Hematopoietic multipotent progenitor cell treated with erythropoietin and hydrocortisone succinate and interleukin-3 and kit ligand, for 4 days (in vitro differentiated cells): Measurements from ENCODE around the gene SMTNL2.
"Not testable (repeated sequence)": the region's sequence is repeated elsewhere in the genome, so short reads cannot be mapped to it uniquely, and the experiment has no call there.

Experiments used
- DNase-seq: peaks from one replicate; pipeline ENCODE4 v3.0.0-alpha.2; 2015

Gene SMTNL2

DNA sequence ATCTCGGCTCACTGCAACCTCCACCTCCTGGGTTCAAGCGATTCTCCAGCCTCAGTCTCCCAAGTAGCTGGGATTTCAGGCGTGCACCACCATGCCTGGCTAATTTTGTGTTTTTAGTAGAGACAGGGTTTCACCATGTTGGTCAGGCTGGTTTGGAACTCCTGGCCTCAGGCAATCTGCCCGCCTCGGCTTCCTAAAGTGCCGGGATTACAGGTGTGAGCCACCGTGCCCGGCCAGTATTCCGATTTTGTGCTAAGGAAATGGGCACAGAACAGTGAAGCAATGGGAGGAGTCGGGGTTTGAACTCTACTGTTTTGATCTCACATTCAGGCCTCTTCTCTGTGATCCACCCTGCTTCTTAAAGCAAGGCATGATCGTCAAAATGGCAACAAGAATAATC is 20.4 kb downstream of the SMTNL2 start:
- not testable (repeated sequence) for DNase-seq

DNA sequence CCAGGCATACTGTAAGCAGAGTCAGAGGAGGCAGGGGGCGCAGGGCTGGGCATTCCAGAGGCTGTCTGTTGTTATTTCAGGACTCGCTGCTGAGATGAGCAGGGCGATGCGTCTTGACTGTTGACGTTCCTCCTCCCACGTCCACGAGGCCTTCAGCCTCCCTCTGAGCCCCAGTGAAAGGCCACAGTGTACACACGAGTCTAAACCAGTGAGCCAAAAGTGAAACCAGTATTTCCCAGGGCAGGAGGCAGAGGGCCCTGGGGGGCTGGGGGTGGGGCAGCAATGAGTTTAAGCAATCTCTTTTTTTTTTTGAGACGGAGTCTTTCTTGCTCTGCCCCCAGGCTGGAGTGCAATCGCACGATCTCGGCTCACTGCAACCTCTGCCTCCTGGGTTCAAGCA is 21.5 kb downstream of the SMTNL2 start:
- no peak for DNase-seq

DNA sequence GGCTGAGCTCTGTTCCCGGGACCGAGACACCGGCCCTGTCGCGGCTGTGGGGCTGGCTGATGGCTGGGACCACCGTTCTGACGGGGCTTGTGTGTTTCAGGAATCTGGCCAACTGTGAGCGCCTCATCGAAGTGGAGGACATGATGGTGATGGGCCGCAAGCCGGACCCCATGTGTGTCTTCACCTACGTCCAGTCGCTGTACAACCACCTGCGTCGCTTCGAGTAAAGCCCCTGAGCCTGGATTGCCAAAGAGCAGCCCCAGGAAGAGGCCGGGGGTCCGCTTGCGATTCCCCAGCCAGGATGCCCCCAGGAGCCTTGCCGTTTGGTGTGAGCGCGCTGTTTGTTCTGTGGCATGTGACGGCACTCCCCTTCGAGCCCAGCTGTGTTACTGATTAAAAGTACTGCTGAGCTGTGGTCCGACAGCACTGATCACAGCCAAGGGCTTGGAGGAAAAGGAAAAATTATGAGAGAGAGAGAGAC is 23.0 kb downstream of the SMTNL2 start:
- peak; percentile 75 for DNase-seq

DNA sequence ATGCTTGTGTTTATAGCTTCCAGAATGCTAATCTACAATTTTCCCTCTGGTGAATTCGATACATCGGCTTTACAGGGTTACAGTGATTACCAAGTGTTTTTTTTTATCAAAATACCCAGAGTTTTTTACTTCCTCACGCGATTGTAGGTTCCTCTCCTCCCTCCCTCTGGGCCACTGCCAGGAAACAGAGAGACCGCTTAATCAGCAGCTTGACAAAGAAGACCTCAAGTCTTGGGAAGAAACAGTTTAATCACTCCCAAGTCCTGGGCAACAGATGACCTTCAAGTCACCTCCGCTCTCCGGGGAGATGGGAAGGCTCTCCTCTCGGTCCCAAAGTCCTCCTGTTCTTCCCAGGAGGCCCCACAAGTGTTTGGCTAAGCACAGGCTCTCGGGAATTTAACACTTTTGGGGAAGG is 23.5 kb downstream of the SMTNL2 start:
- DNase-seq: peak; percentile 97

DNA sequence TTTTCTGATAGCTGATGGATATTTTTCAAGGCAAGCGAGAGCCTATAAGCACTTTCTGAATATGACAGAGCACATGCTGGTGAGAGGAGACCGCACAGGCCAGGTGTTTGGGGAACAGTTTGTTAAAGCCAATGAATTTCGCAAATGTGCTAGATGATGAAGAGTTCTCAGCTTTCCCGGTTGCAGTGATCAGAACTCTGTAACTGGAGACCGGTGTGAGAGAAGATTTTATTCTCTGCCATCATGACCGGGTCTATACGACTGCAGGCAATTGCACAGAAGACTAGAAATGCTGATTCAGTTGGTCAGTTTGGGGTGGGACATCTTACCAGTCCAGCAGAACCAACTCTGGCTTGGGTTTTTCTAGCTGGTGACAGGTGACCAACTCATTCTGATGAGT is 25.4 kb downstream of the SMTNL2 start:
- DNase-seq: no peak

DNA sequence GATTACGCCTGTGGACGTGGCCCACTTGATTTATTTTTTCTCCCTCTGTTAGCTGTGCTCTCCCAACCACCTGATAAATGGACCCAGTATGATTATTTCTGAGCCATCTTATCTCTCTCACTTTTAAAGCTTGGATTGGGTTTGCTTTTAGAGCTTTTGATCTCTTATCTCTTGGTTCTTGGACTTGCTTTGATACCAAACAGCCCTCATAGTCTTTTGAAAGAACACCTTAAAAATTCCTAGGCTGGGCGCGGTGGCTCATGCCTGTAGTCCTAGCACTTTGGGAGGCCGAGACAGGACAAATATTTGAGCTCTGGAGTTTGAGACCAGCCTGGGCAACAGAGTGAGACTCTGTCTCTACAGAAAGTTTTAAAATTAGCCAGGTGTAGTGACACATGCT is 25.8 kb downstream of the SMTNL2 start:
- no peak for DNase-seq

DNA sequence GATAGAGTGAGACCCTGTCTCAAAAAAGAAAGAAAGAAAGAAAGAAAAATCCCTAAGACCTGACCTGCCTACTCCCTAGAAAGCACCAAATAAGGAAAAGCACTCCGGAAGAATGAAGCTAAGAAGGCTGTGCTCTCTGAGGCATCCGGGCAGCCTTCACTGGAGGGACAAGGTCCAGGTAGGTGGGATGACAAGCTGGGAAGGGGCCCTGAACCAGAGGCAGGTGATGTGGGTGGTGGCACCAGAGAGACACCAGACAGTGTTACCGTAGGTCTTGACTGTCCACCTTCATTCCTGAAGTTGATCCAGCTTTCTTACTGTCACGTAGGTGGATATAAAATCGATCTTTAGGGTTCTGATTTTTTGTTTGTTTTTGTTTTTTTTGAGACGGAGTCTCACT is 26.3 kb downstream of the SMTNL2 start:
- DNase-seq: no peak

DNA sequence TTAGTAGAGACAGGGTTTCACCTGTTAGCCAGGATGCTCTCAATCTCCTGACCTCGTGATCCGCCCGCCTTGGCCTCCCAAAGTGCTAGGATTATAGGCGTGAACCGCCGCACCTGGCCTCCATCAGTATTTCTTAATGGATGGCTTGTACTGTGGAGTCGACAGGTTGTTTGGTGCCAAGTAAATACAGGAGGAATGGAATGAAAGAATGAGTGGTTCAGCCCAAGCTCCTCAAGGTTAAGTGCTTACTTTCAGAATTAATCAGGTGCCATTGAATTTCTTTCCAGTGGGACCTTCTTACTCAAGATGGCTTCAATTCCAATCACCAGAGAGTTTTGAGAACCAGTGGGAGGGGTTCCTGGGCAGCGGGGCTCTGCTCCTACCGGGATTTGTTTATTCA is 32.1 kb downstream of the SMTNL2 start:
- DNase-seq: no peak

DNA sequence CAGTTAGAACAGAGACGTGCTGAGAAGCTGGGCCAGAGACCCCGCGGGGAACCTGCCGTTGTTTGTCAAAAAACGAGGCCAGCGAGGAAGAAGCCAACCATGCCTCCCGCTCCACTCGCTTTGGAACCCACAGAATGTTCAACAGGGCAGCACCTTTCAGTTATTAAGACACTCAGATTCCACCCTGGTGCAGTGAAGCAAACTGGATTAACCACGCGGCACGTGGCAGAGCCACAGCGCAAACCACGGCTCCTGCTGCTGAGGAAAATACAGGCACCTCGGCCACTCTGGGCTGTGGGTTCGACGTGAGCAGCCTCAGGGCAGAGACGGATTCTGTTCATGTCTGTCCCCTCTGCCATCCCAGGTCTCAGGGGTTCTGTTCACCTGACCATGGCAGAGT is 32.8 kb downstream of the SMTNL2 start:
- DNase-seq: no peak

DNA sequence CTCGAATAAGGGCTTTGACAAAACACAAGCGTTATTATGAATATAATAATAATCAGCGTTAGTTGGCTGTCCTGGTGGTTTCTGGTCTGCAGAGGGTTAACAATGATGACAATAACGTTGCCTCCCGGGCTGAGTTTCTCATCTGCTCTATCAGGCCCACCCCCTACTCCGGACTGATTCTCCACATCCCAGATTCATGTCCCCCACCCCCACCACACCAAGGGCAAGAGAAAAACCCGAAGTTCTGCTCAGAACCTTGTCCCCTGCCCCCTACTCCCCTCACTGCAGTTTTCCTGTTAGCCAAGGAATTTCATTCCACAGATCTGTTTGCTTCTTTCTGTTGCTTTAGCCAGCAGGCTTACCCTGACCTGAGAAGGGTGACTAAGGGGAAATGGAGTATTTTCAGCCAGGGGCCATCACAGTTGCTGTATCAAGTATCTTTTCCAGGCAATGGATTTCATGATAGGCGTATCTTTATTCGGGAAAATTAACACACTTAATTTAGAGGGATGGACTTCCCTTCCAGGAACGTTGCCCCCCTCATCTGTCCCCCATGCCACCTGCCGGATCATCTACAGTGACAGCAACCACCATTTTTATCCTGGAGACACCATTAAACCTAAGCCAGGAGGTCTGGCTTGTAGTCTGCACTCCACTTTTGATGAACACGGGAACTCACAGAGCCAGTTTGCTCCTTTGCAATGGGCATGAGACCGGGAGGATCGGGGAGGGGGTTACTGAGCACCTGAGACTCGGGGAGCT is 33.4 kb downstream of the SMTNL2 start:
- DNase-seq: no peak

DNA sequence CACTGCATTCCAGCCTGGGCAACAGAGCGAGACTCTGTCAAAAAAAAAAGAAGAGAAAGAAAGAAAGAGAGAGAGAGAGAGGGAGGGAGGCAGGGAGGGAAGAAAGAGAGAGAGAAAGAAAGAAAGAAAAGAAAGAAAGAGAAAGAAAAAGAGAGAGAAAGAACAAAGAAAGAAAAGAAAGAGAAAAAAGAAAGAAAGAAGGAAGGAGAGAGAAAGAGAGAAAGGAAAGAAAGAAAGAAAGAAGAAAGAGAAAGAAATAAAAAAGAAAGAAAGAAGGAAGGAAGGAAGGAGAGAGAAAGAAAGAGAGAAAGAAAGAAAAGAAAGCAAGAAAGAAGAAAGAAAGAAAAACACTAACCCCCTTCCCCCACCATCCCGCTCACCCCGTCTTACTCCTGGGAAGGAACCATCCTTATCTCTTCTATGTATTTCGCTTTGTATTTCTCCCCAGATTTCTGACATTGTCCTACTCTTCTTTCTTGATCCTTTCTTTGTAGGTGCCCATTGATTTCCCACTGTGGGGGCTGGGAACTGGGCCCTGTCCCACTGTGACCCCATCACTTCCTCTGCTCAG is 36.3 kb downstream of the SMTNL2 start:
- DNase-seq: no peak

DNA sequence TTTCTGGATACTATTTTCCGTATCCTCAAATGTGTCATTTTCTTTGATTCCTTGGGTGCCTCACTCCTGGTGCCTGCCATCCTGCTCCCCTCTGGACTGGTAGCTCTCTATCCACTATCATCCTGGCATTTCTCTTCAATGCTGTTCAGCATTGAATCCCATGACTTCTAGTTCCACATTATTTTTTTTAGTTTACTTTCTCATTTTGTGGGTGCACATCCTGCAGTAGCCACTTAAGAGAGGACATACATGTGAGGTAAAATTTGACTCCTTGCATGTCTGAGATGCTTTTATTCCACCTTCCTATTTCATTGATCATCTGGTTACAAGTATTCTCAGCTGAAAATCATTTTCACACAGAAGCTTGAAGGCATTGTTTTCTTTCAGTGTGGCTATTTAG is 38.0 kb downstream of the SMTNL2 start:
- no peak for DNase-seq

DNA sequence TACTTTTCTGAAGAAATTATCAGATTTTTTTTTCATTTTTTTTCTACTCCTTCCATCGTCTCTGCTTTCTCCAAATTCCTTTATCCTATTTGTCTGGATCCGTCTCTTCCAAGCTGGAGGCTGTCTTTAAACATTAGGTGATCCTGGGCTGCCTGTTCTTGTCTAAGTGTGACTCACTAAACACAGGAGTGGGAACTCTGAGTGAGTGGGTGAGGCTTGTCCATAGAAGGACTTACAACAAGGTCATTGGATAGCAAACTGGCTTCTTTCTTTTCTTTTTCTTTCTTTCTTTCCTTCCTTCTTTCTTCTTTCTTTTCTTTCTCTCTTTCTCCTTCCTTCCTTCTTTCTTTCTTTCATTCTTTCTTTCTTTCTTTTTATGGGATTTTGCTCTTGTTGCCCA is 38.9 kb downstream of the SMTNL2 start:
- DNase-seq: no peak

DNA sequence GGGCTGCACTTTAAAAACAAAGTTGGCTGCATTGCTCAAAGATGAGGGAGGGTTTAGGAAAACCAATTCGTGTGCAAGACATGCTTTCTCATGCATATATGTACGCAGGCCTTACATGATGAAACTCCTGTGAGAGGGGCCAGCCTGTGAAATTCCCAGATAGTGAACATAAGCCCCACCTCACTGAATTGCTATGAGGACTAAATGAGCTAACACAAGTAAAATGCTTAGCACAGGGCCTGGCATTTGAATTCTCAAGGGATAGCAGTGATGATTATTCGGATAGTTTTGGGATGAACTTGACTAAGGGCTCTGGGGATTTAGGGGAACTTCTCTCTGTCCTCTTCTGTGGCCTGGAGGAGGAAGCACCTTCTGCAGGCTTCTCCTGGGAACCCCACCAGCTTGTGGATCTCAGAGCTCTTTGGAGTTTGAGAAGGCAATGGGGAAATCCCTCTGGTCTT is 40.2 kb downstream of the SMTNL2 start:
- not testable (repeated sequence) for DNase-seq

DNA sequence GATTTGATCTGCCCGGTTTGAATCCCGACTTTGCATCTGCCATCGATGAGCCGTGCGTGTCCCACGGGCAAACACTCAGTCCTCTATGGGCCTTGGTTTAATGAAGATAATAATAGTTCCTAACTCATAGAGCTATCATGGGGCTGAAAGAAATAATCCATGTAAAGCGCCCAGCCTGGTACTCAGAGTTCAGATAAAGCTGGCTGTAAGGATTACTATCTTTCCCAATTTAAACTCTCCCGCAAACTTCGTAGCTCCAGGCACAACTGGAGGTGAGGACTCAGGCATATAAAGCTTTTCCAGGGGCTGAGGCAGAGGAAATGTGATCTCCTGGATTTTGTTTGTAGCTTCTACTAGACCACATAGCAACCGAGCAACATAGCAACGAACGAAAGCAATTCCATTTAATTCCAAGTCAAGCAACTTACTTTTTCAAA is 40.9 kb downstream of the SMTNL2 start:
- DNase-seq: no peak

DNA sequence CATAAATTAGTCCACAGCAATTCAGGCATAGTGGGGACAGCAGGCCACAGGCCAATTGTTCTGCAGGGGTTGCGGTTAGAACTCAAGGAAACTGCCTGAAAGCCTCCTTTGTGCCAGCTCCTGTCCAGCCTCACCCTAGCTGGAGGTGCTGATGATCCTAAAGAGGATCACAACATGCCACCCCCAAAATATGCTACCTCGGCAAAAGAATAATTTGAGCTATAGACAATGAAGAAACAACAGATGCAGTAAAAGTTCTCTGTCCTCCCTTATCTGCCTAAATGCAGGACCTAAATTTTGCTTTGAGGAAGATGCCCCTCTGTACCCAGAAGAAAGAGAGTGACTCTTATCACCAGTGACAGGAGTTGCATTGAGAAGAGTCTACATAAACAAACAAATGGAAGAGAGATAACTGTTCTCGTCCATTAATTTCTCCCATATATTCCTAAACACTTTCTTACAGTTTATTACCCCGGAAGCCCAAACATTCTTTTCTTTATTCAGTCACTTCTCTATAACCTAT is 42.5 kb downstream of the SMTNL2 start:
- DNase-seq: peak; percentile 59

DNA sequence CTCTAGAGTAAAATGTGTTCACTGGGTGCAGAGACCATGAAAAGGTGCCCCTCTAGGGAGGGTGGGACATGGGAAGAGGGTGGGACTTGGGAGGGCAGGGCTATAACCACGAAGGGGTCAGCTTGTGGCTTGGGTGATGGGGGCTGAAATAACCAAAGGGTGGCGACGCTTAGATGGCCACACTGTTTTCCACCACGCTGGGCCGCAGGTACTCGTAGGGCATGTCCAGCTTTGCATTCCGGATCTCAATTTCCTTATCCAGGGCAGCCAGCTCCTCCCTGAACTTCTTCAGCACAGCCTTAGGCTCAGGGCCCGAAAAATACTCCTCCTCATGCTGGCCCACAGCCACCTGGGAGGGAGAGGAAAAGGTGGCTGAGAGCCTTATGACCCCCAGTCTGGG is 47.1 kb downstream of the SMTNL2 start:
- no peak for DNase-seq

DNA sequence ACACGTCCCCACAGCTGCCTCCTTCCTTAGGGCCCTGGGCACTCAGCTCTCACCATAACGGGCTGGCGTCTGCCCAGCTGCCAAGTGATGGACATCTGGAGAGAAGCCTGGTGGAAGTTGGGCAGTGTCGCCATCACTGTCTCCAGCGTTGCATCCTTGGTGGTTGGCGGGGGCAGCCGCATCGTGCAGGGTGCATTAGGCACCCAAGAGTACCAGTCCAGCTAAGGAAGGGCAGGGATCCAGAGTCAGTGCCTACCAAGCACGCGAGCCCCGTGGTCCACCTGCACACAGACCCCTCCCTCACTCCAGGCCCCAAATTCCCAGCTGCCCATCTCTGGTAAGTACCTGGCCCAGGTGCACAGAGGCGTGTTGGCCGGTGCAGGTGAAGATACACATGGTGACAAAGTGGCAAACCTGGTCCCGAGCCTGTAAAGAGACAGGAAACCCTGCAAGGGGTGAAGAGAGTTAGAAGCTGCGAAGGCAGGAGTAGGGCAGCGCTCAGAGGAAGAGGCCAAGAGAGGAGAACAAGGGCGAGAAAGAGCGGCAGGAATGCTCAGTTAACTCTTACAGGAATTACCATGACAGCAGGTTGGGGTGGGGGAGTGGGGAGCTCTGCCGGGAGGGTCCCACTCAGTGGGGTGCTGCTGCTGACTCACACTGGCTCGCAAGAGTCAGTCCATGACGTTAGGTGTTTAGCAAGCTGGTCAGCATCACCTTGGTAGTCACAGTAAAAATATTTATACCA is 47.7 kb downstream of the SMTNL2 start:
- DNase-seq: no peak

DNA sequence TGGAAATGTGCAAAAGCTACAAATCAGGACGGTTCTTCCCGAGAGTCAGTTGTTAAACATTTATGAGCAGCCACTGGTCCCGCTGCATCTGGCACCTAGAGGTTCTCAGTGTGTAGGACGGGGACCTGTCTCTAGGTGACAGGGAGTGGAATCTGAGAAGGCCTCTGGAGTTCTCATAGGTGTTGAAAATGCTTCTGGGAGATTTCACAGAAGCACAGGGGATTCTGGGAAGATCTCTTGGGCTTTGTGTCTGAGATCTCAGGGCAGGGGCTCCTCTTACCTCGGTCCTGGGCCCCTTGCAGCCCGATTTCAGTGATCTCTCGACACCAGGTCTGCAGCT is 48.2 kb downstream of the SMTNL2 start:
- DNase-seq: no peak

DNA sequence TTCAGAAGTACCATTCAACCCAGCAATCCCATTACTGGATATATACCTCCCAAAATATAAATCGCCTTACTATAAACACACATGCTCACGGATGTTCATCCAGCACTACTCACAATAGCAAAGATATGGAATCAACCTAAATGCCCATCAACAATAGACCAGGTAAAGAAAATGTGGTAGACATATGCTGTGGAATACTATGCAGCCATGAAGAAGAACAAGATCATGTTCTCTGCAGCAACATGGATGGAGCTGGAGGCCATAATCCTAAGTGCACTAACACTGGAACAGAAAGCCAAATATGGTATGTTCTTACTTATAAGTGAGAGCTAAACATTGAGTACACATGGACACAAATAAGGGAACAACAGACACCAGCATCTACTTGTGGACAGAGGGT is 49.3 kb downstream of the SMTNL2 start:
- DNase-seq: no peak

DNA sequence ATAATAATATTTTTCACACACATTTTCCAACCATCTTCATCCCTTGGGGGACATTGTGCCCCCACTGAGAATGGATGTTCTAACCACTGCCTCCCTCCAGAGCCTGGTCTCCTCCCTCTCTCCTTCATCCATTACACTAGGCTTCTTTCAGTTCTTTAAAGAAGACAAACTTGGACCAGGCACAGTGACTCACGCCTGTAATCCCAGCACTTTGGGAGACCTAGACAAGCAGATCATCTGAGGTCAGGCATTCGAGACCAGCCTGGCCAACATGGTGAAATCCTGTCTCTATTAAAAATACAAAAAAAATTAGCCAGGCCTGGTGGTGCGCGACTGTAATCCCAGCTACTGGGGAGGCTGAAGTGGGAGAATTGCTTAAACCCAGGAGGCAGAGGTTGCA is 50.6 kb downstream of the SMTNL2 start:
- DNase-seq: no peak

DNA sequence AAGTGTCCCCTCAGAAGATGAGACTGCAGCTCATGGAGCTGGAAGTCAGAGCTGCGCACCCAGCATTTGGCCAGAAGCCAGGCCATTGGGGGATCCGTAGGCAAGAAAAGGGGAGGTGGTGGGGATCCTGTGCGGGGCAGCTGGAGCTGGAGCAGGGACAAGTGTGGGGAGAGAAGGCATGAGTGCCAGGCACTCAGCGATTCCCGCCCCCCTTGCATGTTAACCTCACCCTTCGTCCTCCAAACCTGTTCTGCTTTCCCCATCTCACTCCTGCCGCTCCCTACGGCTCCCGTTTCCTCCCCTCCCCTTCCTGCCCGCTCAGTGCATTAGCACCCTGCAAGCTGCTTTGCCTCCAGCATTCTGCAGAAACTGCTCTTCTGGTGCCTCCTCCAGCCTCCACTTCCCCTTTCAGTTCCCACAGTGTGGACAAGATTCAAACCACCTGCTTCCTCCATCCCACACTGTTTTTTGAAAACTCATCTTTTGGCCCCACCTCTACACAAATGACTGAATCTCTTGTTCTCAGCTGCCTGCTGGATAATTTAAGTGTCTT is 51.6 kb downstream of the SMTNL2 start:
- peak; percentile 58 for DNase-seq

DNA sequence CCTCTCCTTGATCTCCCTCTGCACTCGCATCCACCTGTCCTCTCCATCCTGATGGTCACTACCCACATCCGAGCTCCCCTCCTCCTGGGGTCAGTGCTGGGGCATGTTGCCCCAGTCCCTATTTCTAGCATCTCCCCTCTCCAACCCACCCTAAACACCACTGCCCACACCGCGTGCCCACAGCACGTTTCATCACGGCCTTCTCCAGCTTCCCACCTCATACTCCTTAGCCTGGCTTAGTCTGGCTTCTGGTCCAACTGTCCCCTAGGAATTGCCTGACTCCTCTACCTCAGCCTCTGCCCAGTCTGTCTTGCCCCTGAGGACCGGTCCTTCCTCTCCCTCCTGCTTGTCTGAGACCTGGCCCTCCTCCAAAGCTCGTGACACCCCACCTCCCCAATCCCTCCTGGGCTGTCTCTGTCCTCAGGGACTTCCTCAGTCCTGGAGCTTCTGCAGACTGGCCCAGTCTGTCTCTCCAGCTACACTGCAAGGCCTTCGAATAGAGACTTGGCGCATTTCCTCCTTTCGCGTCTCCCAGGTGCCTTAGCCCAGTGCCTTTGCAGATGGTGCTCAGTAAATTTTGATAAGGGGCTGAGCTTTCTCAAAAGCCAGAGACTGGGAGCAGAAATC is 52.3 kb downstream of the SMTNL2 start:
- DNase-seq: no peak
